Erythroblast (primary cell): Measurements from ENCODE around the gene SLC4A5.

Source experiments
- GATA1 ChIP-seq: IDR thresholded peaks from 2 replicates; pipeline ENCODE4 v1.6.1; 2011; ENCODE audit warnings: low read depth, mild to moderate bottlenecking, control low read depth, low read length, moderate library complexity
- POLR2A ChIP-seq: IDR thresholded peaks from 2 replicates; pipeline ENCODE4 v1.6.1; 2011; ENCODE audit warnings: mild to moderate bottlenecking, low read length

DNA sequence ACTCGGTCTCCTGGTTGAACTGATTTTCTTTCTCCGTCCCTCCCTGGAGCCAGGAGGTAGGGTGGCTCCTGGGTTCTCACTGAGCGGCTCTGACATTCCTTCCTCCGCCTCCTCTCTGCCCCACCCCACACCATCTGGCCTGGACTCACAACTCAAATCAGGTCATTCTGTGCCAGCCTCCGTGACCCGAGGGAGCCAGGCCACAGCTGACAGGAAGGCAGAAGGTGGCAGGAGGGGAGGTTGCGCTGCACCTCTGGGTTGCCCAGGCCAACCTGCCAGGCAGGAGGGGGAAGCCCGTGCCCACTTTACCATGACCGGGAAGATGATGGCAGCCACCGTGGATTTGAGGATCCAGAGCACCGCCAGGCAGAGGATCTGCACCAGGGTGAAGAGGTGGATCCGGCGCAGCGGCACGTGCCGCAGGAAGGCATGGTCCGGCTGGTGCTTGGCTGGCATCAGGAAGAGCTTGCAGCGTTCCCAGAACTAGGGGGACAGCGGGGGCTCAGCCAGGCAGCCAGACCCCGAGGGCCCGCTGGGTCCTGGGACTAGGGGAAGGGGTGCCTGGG lies 116.5 kb downstream of the SLC4A5 start:
- TF ChIP-seq POLR2A (no peak), GATA1 (no peak)
